Loucy (cell line): Measurements from ENCODE around the gene PKP2.

Source experiments
- CTCF ChIP-seq: fragments of 200-600 bp; sonication (generic); conservative IDR thresholded peaks from 2 replicates; pipeline ENCODE4 v1.5.1; 2014; ENCODE audit warnings: mild to moderate bottlenecking, antibody characterized with exemption, low read length
- EZH2phosphoT487 ChIP-seq: fragments of 200-600 bp; IDR thresholded peaks from 2 replicates; pipeline ENCODE4 v1.6.1; 2018; ENCODE audit warnings: antibody characterized with exemption, mild to moderate bottlenecking, moderate library complexity, borderline replicate concordance

- TF ChIP-seq CTCF = no peak
- TF ChIP-seq EZH2phosphoT487 = no peak
These were observed 3.5 kb downstream of the PKP2 start for GRCh38 chr12:32893043-32893442.
